22Rv1 (cell line): ENCODE measurements around the gene LEUTX.

ENCODE experiments used
- H3K27ac ChIP-seq: fragments of 450-650 bp; 2 replicates; pipeline ENCODE4 v1.5.1; 2017
- CTCF ChIP-seq: fragments of 450-650 bp; IDR thresholded peaks from 2 replicates; pipeline ENCODE4 v1.5.1; 2017; ENCODE audit warnings: mild to moderate bottlenecking
- ZFX ChIP-seq: fragments of 450-650 bp; IDR thresholded peaks from 2 replicates; pipeline ENCODE4 v1.6.1; 2017; ENCODE audit warnings: antibody characterized with exemption, borderline replicate concordance

Gene LEUTX

DNA sequence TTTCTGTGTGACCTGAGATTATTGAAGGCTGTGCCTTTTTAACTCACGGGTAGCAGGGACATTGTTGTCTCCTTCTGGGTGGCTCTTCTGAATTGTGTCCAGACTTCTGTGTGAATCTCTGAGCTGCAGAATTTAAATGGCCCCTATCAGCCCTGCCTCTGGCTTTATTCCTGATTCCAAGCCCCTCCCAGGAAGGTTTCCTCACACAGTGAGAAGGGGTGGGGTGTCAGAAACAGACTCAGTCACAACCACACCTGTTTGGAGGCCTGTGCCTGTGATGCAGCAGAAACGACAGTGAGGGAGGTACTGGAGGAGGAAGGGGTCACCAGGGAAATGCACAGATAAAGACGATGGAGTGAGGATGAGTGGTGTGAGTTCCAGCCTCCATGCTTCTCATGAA is 40.8 kb upstream of the LEUTX start, which contains the start of gene CLC:
TSS of gene CLC (minus strand) at position 139 of the 400 bp plus-strand sequence. CDS start at position 62, 77 bp downstream.
- TF ChIP-seq CTCF: no peak
- no peak for TF ChIP-seq ZFX
- H3K27ac ChIP-seq: no peak within 1 kb of the TSS

GRCh38 chr19:39738814-39739213 is 39.8 kb upstream of the LEUTX start:
- H3K27ac ChIP-seq: no peak overlapping the region
- TF ChIP-seq ZFX (no peak), CTCF (no peak)

- H3K27ac ChIP-seq: no peak overlapping the region
- no peak for TF ChIP-seq ZFX
- no peak for TF ChIP-seq CTCF
Observed at GRCh38 chr19:39740395-39740794, 38.3 kb upstream of the LEUTX start.

DNA sequence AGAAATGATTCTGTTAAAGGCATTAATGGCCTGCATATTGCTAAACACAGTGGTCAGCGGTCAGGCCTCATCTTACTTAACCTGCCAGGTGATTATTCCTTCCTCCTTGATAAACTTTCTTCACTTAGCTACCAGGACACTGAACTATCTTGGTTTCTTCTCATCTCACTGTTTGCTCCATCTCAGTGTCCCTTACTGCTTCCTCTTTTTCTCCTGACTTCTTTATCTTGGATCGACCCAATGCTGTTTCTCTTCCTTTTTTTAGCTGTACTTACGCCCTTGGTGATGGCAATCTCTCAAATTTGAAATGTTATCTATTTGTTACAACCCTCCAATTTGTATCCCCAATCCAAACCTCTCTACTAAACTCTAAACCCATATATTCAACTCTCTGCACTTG is 33.0 kb upstream of the LEUTX start:
- no peak for TF ChIP-seq ZFX
- no peak for TF ChIP-seq CTCF

DNA sequence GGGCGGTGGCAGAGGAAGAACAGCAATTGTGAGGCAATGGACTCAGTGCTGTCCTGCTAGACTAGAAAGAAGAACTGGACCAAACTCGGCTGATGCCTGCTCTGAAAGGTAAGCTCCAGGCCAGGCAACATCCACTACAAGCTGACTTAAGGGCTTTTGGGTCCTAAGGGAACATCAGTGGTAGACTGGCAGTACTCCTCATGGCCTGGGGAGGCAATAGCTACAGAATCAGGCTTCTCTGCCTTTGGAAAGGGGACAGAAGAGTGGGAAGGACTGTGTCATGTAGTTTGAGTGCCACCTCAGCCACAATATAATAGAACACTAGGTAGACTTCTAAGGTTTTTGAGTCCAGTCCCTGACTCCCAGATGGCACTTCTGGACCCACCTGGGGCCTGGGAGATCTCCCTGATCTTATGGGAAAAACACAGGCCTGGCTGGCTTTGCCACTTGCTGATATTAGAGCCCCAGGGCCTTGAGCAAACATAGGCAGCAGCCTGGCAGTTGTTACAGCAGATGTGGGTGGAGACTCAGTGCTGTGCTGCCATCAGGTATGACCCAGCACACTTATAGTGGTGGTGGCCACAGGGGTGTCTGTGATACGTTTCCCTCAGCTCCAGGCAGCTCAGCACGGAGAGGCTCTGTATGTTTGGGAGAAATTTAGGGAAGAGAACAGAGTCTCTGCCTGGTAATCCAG is 31.7 kb upstream of the LEUTX start:
- no peak for TF ChIP-seq ZFX
- 0 out of 2 replicates have a peak, but pooled peaks have one; percentile 5 for TF ChIP-seq CTCF

More for the DNA sequence above, 33.0 kb upstream of the LEUTX start:
- no peak overlapping the region for H3K27ac ChIP-seq

DNA sequence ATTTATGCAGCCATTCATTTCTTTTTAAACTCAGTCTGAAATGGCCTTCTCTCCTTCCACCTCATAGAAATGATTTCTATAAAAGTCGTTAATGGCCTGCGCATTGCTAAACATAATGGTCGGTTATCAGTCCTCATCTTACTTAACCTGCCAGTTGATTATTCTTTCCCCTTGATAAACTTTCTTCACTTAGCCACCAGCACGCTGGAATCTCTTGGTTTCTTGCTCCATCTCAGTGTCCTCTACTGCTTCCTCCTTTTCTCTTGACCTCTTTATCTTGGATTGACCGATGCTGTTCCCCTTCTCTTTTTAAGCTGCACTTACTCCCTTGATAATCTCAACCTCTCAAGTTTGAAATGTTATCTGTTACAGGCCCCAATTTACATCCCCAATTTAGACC is 28.7 kb upstream of the LEUTX start:
- H3K27ac ChIP-seq: no peak overlapping the region
- TF ChIP-seq ZFX (no peak), CTCF (no peak)

More for the DNA sequence above, 31.7 kb upstream of the LEUTX start:
- H3K27ac ChIP-seq: no peak overlapping the region

DNA sequence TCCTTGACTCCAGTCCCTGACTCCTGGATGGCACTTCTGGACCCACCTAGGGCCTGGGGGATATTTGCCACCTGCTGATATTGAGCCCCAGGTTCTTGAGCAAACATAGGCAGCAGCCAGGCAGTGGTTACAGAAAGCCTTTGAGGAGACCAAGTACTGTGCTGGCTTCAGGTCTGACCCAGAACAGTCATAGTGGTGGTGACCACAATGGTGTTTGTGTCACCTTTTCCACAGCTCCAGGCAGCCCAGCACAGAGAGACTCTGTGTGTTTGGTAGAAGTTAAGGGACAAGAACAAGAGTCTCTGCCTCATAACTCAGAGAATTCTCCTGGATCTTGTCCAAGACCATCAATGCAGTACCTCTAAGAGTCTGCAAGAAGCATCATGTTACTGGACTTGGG is 26.3 kb upstream of the LEUTX start:
- no peak for TF ChIP-seq ZFX
- H3K27ac ChIP-seq: no peak overlapping the region
